ENCODE measurements around the gene ZSCAN4. TPM values are rescaled to one million over a fixed set of nuclear protein-coding genes. Genes with fewer than 3 reads are reported as not detected.
A peak's percentile ranks its signal among the peaks of the same experiment; 100 is the strongest.

Gene ZSCAN4, protein sequence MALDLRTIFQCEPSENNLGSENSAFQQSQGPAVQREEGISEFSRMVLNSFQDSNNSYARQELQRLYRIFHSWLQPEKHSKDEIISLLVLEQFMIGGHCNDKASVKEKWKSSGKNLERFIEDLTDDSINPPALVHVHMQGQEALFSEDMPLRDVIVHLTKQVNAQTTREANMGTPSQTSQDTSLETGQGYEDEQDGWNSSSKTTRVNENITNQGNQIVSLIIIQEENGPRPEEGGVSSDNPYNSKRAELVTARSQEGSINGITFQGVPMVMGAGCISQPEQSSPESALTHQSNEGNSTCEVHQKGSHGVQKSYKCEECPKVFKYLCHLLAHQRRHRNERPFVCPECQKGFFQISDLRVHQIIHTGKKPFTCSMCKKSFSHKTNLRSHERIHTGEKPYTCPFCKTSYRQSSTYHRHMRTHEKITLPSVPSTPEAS
- under 1 TPM in 2 of 4 donors, not detected in 2; 0.39 to 0.71 TPM for total RNA-seq

GRCh38 chr19:57668635-57669034 lies at the start of gene ZSCAN4:
Gene ZSCAN4, plus strand, starts transcription at chr19:57668935. Its CDS starts 7,211 bp downstream, at chr19:57676146.
- 89 to 92% methylated on average over 2 of the region's 2 CpGs for WGBS, 2 donors
- TF ChIP-seq, protein P1, sequence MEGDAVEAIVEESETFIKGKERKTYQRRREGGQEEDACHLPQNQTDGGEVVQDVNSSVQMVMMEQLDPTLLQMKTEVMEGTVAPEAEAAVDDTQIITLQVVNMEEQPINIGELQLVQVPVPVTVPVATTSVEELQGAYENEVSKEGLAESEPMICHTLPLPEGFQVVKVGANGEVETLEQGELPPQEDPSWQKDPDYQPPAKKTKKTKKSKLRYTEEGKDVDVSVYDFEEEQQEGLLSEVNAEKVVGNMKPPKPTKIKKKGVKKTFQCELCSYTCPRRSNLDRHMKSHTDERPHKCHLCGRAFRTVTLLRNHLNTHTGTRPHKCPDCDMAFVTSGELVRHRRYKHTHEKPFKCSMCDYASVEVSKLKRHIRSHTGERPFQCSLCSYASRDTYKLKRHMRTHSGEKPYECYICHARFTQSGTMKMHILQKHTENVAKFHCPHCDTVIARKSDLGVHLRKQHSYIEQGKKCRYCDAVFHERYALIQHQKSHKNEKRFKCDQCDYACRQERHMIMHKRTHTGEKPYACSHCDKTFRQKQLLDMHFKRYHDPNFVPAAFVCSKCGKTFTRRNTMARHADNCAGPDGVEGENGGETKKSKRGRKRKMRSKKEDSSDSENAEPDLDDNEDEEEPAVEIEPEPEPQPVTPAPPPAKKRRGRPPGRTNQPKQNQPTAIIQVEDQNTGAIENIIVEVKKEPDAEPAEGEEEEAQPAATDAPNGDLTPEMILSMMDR (IDR thresholded peaks at IDR 0.05), result no peak
- no peak for TF ChIP-seq POLR2A (IDR thresholded peaks at IDR 0.05)
- intact Hi-C loops (cut with DNase I; ENCODE audit: low total_unique reads), result no loop called here
- no peak for DNase-seq (ENCODE audit: low spot score in 2 of 2)
- no peak within 1 kb of the TSS for H3K4me3 ChIP-seq (ENCODE audit: low read depth, poor library complexity, severe bottlenecking)

- no peak for TF ChIP-seq POLR2A (IDR thresholded peaks at IDR 0.05)
- TF ChIP-seq, protein P1 (IDR thresholded peaks at IDR 0.05), result no peak
- no peak overlapping the region for H3K4me3 ChIP-seq (ENCODE audit: low read depth, poor library complexity, severe bottlenecking)
- intact Hi-C loops (cut with DNase I; ENCODE audit: low total_unique reads), result no loop called here
- WGBS, 2 donors, result 97 to 99% methylated on average over 10 of the region's 10 CpGs
- DNase-seq (ENCODE audit: low spot score in 2 of 2), result no peak
Observed at GRCh38 chr19:57620673-57621348, 47.9 kb upstream of the ZSCAN4 start.

GRCh38 chr19:57623091-57623490 lies 45.6 kb upstream of the ZSCAN4 start:
- no peak for TF ChIP-seq POLR2A (IDR thresholded peaks at IDR 0.05)
- TF ChIP-seq, protein P1 (IDR thresholded peaks at IDR 0.05), result no peak
- no peak overlapping the region for H3K4me3 ChIP-seq (ENCODE audit: low read depth, poor library complexity, severe bottlenecking)
- DNase-seq (ENCODE audit: low spot score in 2 of 2), result no peak
- intact Hi-C loops (cut with DNase I; ENCODE audit: low total_unique reads), result no loop called here

- intact Hi-C loops (cut with DNase I; ENCODE audit: low total_unique reads), result no loop called here
- WGBS, 2 donors, result 1 to 2% methylated on average over 29 to 32 of the region's 59 CpGs
- peak within 1 kb of the TSS; percentile 81 for H3K4me3 ChIP-seq (ENCODE audit: low read depth, poor library complexity, severe bottlenecking)
- peak; percentile 89 to 98 for DNase-seq (ENCODE audit: low spot score in 2 of 2)
- TF ChIP-seq, protein P1 (IDR thresholded peaks at IDR 0.05), result no peak
- no peak for TF ChIP-seq POLR2A (IDR thresholded peaks at IDR 0.05)
Observed at GRCh38 chr19:57632987-57633831, 35.5 kb upstream of the ZSCAN4 start, which contains the start of gene ZNF211. Gene ZNF211, plus strand, starts transcription at chr19:57633168. Its CDS starts 179 bp downstream, at chr19:57633347.

DNA sequence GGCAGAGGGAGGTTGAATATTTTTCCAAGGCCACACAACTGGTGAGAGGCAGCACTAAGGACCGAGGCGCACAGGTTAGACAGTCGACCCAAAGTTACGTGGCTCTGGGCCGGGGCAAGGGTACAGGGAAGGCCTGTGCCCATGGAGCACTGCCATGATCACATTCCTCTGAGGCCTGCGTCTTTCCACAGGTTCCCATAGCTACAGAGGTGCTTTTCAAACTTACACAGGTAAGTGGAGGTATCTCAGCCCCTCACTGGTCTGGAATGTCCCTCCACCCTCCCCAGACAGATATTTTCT lies 35.0 kb upstream of the ZSCAN4 start:
- no peak for DNase-seq (ENCODE audit: low spot score in 2 of 2)
- WGBS, 2 donors, result 44 to 52% methylated on average over 6 of the region's 6 CpGs
- intact Hi-C loops (cut with DNase I; ENCODE audit: low total_unique reads), result no loop called here
- H3K4me3 ChIP-seq (ENCODE audit: low read depth, poor library complexity, severe bottlenecking), result peak overlapping the region; percentile 81
- TF ChIP-seq, protein P1 (IDR thresholded peaks at IDR 0.05), result no peak
- no peak for TF ChIP-seq POLR2A (IDR thresholded peaks at IDR 0.05)
